Stimulated activated CD4-positive, alpha-beta T cell treated with anti-CD3 and anti-CD28 coated beads, Interleukin-4, amount 100 ng/mL, for 48 hours (primary cell): Measurements from ENCODE around the gene RINT1.
"Not testable (repeated sequence)": the region's sequence is repeated elsewhere in the genome, so short reads cannot be mapped to it uniquely, and the experiment has no call there.

Experiments used
- DNase-seq, 2 donors: peaks; one replicate each; pipeline ENCODE4 v3.0.0-alpha.2; 2020; ENCODE audit warnings: low read depth in 2 of 2

Gene RINT1

GRCh38 chr7:105531792-105532671 lies at the start of gene RINT1:
Gene RINT1 (plus strand): TSS chr7:105532201. CDS start chr7:105532316, 115 bp downstream.
- peak; percentile 85 to 87 for DNase-seq

- DNase-seq = no peak
These were observed 44.1 kb upstream of the RINT1 start for GRCh38 chr7:105487579-105488571.

GRCh38 chr7:105489409-105489808 lies 42.6 kb upstream of the RINT1 start:
- no peak for DNase-seq

GRCh38 chr7:105493196-105493922 lies 38.6 kb upstream of the RINT1 start:
- DNase-seq = no peak

GRCh38 chr7:105493923-105494315 lies 38.1 kb upstream of the RINT1 start:
- DNase-seq = no peak

- DNase-seq = no peak
These were observed 35.5 kb upstream of the RINT1 start for GRCh38 chr7:105496521-105496920.

GRCh38 chr7:105497016-105497415 lies 35.0 kb upstream of the RINT1 start:
- no peak for DNase-seq

GRCh38 chr7:105502173-105502572 lies 29.8 kb upstream of the RINT1 start:
- DNase-seq = no peak

- DNase-seq = no peak
These were observed 19.6 kb upstream of the RINT1 start for GRCh38 chr7:105512415-105512814.

GRCh38 chr7:105512926-105513526 lies 19.0 kb upstream of the RINT1 start:
- no peak for DNase-seq

GRCh38 chr7:105515610-105516009 lies 16.4 kb upstream of the RINT1 start:
- not testable (repeated sequence) for DNase-seq

GRCh38 chr7:105519353-105519752 lies 12.6 kb upstream of the RINT1 start:
- no peak for DNase-seq

- DNase-seq = not testable (repeated sequence)
These were observed 11.4 kb upstream of the RINT1 start for GRCh38 chr7:105520620-105521019.

GRCh38 chr7:105521027-105521716 lies 10.8 kb upstream of the RINT1 start:
- DNase-seq = peak; percentile 44 to 46

- peak; percentile 78 to 83 for DNase-seq
These were observed 10.1 kb upstream of the RINT1 start, which contains the start of gene PUS7 for GRCh38 chr7:105521717-105522463. Gene PUS7 (minus strand): TSS chr7:105522271. CDS start chr7:105508512, 13,759 bp downstream.

- not testable (repeated sequence) for DNase-seq
These were observed 7.6 kb upstream of the RINT1 start for GRCh38 chr7:105524423-105524822.

GRCh38 chr7:105524840-105525239 lies 7.2 kb upstream of the RINT1 start:
- no peak for DNase-seq

- DNase-seq = not testable (repeated sequence)
These were observed 4.3 kb upstream of the RINT1 start for GRCh38 chr7:105527737-105528136.

- DNase-seq = no peak
These were observed 1.9 kb upstream of the RINT1 start for GRCh38 chr7:105530126-105530525.

GRCh38 chr7:105530546-105530945 lies 1.5 kb upstream of the RINT1 start:
- DNase-seq = no peak
